22Rv1 (cell line): ENCODE measurements around the gene TMEM117.

Source experiments
- ZFX ChIP-seq: fragments of 450-650 bp; IDR thresholded peaks from 2 replicates; pipeline ENCODE4 v1.6.1; 2017; ENCODE audit warnings: antibody characterized with exemption, borderline replicate concordance
- TF ChIP-seq, protein P1 (sequence below): fragments of 450-650 bp; IDR thresholded peaks from 2 replicates; pipeline ENCODE4 v1.5.1; 2017; ENCODE audit warnings: mild to moderate bottlenecking

DNA sequence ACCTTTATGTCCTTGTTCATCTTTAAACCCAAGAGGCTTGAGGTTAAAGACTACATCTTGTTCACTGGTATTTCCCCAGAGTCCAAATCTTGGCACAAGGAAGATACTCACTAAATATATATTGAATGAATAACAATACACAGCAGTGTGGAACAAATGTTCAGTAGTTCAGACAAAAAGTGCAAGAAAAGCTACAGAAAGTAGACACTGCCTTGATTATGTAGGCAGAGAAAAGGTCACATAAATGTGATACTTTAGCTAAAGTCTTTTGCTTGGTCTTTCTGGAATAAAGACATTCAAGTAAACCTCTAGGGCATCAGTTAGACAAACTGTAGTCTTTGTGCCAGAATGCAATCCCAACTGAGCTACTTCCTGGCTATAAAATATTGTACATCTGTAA lies 157.0 kb downstream of the TMEM117 start:
- TF ChIP-seq, protein P1, sequence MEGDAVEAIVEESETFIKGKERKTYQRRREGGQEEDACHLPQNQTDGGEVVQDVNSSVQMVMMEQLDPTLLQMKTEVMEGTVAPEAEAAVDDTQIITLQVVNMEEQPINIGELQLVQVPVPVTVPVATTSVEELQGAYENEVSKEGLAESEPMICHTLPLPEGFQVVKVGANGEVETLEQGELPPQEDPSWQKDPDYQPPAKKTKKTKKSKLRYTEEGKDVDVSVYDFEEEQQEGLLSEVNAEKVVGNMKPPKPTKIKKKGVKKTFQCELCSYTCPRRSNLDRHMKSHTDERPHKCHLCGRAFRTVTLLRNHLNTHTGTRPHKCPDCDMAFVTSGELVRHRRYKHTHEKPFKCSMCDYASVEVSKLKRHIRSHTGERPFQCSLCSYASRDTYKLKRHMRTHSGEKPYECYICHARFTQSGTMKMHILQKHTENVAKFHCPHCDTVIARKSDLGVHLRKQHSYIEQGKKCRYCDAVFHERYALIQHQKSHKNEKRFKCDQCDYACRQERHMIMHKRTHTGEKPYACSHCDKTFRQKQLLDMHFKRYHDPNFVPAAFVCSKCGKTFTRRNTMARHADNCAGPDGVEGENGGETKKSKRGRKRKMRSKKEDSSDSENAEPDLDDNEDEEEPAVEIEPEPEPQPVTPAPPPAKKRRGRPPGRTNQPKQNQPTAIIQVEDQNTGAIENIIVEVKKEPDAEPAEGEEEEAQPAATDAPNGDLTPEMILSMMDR: no peak
- no peak for TF ChIP-seq ZFX
